GM10266 (cell line): ENCODE measurements around the gene ZFHX3.
A peak's percentile ranks its signal among the peaks of the same experiment; 100 is the strongest.

ENCODE experiments used
- DNase-seq: peaks from one replicate; pipeline ENCODE4 v3.0.0; 2012; ENCODE audit errors: extremely low spot score
- CTCF ChIP-seq: IDR thresholded peaks from 2 replicates; pipeline ENCODE4 v1.5.1; 2012; ENCODE audit warnings: mild to moderate bottlenecking, low read depth; ENCODE audit not compliant: control insufficient read depth, insufficient read depth; ENCODE audit errors: missing control alignments

Gene ZFHX3

GRCh38 chr16:72884037-72884436, 163.9 kb downstream of the ZFHX3 start:
- DNase-seq = no peak

GRCh38 chr16:72879846-72880245, 168.1 kb downstream of the ZFHX3 start:
- DNase-seq = no peak
- TF ChIP-seq CTCF = no peak

More at GRCh38 chr16:72884037-72884436, 163.9 kb downstream of the ZFHX3 start:
- no peak for TF ChIP-seq CTCF

GRCh38 chr16:72878301-72879269, 169.3 kb downstream of the ZFHX3 start:
- no peak for DNase-seq
- TF ChIP-seq CTCF = no peak

- no peak for DNase-seq
- TF ChIP-seq CTCF = no peak
These were observed 170.4 kb downstream of the ZFHX3 start for GRCh38 chr16:72877374-72878028.

GRCh38 chr16:72876981-72877373, 171.0 kb downstream of the ZFHX3 start:
- no peak for TF ChIP-seq CTCF
- DNase-seq = no peak

GRCh38 chr16:72876221-72876620, 171.7 kb downstream of the ZFHX3 start:
- TF ChIP-seq CTCF = no peak
- DNase-seq = peak; percentile 33
